ENCODE data around the gene CBX7. TPM values are rescaled to one million over a fixed set of nuclear protein-coding genes. Genes with fewer than 3 reads are reported as not detected.

CBX7 gene
- total RNA-seq, 1 experiment from 2014 or later = 3.7 TPM

GRCh38 chr22:39122772-39123470 is 29.6 kb downstream of the CBX7 start:
- no peak overlapping the region for H3K4ac ChIP-seq (ENCODE audit: low read depth, low read length)
- H3K9me3 ChIP-seq (ENCODE audit: control insufficient read depth, low read depth, low read length) = no peaks in the 10 kb centered on the region
- no peak overlapping the region for H3K9ac ChIP-seq (ENCODE audit: extremely low read depth, insufficient read length, low read length)
- no peak overlapping the region for H4K91ac ChIP-seq (ENCODE audit: insufficient read length, low read depth, low read length)
- no peak overlapping the region for H2AFZ ChIP-seq (ENCODE audit: low read length)
- no peaks in the 10 kb centered on the region for H3K79me2 ChIP-seq (ENCODE audit: insufficient read depth, low read length)
- no peak overlapping the region for H3K18ac ChIP-seq (ENCODE audit: insufficient read length, low read depth, low read length)
- no peaks in the 10 kb centered on the region for H3K9me3 Mint-ChIP-seq
- no peak overlapping the region for H4K8ac ChIP-seq (replicated peaks; ENCODE audit: insufficient read length, low read depth, low read length)
- H3K27ac Mint-ChIP-seq = no peak overlapping the region
- H3K27ac ChIP-seq (ENCODE audit: insufficient read length, low read depth, low read length) = no peak overlapping the region
- H2BK12ac ChIP-seq (ENCODE audit: insufficient read length, low read depth, low read length) = no peak overlapping the region
- H2AK5ac ChIP-seq (ENCODE audit: insufficient read length, low read length) = no peak overlapping the region
- peaks cover 3% of the 10 kb centered on the region for H3K27me3 Mint-ChIP-seq (ENCODE audit: low read depth)
- H3K23me2 ChIP-seq (ENCODE audit: insufficient read length, low read depth, low read length, poor library complexity, severe bottlenecking) = no peaks in the 10 kb centered on the region
- no CpG with 5 or more reads among the region's 17 CpGs for WGBS (ENCODE audit: extremely low coverage, insufficient read length, low lambda C conversion rate)
- H3T11ph ChIP-seq (ENCODE audit: low read length) = no peak overlapping the region
- H3K36me3 Mint-ChIP-seq (ENCODE audit: insufficient read depth in 1 of 3, low read depth in 3 of 3) = no peaks in the 10 kb centered on the region
- DNase-seq = no peak
- H3K4me1 Mint-ChIP-seq = peaks cover 15 to 23% of the 10 kb centered on the region in 2 experiments
- no peaks in the 10 kb centered on the region for H3K79me1 ChIP-seq (ENCODE audit: insufficient read depth, low read depth, low read length, poor library complexity, severe bottlenecking)
- no peak overlapping the region for H3K56ac ChIP-seq (ENCODE audit: insufficient read length, low read depth, low read length)
- H4K5ac ChIP-seq (ENCODE audit: insufficient read length, low read depth, low read length) = no peak overlapping the region
- no peak overlapping the region for H2BK120ac ChIP-seq (ENCODE audit: low read depth, low read length, poor library complexity, severe bottlenecking)
- no peaks in the 10 kb centered on the region for H3K27me3 ChIP-seq (ENCODE audit: insufficient read depth, low read length)
- TF ChIP-seq CTCF (conservative IDR thresholded peaks at IDR 0.05) = no peak
- no peak overlapping the region for H3K23ac ChIP-seq (ENCODE audit: insufficient read length, low read depth, low read length)
- no peak overlapping the region for H3K14ac ChIP-seq (ENCODE audit: insufficient read depth, low read length)
- H3K4me1 ChIP-seq (ENCODE audit: insufficient read depth, low read length) = no peaks in the 10 kb centered on the region
- no peaks in the 10 kb centered on the region for H4K20me1 ChIP-seq (ENCODE audit: control insufficient read depth, insufficient read depth, insufficient read length)
- H2BK15ac ChIP-seq (ENCODE audit: low read depth, low read length) = no peak overlapping the region
- H2BK20ac ChIP-seq (ENCODE audit: low read depth, low read length, poor library complexity, severe bottlenecking) = no peak overlapping the region
- no peak overlapping the region for H3K4me3 Mint-ChIP-seq
- no peak overlapping the region for H2BK5ac ChIP-seq (ENCODE audit: insufficient read length, low read length)
- no peak overlapping the region for H3K4me2 ChIP-seq (ENCODE audit: insufficient read depth, insufficient read length, low read length)

All from H9 (cell line).